Effector memory CD4-positive, alpha-beta T cell (primary cell): ENCODE data around the gene AFDN.

Source experiments
- DNase-seq, 3 donors: peaks; one replicate each; pipeline ENCODE4 v3.0.0-alpha.2; 2020
- H3K27ac ChIP-seq: 2 replicates; pipeline ENCODE4 v1.7.0; 2013; ENCODE audit warnings: mild to moderate bottlenecking, low read length, moderate library complexity; ENCODE audit not compliant: insufficient read depth, poor library complexity, severe bottlenecking
- H3K27me3 ChIP-seq: replicated peaks from 2 replicates; pipeline ENCODE4 v1.7.0; 2013; ENCODE audit warnings: mild to moderate bottlenecking, low read length; ENCODE audit not compliant: insufficient read depth, control insufficient read depth, poor library complexity, severe bottlenecking
- H3K36me3 ChIP-seq: 2 replicates; pipeline ENCODE4 v1.7.0; 2013; ENCODE audit warnings: mild to moderate bottlenecking, low read length, moderate library complexity; ENCODE audit not compliant: control insufficient read depth, insufficient read depth
- H3K4me1 ChIP-seq: 2 replicates; pipeline ENCODE4 v1.7.0; 2013; ENCODE audit warnings: low read length, mild to moderate bottlenecking; ENCODE audit not compliant: control insufficient read depth, insufficient read depth, poor library complexity, severe bottlenecking
- H3K4me3 ChIP-seq: 2 replicates; pipeline ENCODE4 v1.7.0; 2013; ENCODE audit warnings: low read length, low read depth, mild to moderate bottlenecking; ENCODE audit not compliant: insufficient read depth, poor library complexity, severe bottlenecking
- H3K9me3 ChIP-seq: 2 replicates; pipeline ENCODE4 v1.7.0; 2013; ENCODE audit warnings: mild to moderate bottlenecking, low read length, moderate library complexity; ENCODE audit not compliant: control insufficient read depth

Gene AFDN

DNA sequence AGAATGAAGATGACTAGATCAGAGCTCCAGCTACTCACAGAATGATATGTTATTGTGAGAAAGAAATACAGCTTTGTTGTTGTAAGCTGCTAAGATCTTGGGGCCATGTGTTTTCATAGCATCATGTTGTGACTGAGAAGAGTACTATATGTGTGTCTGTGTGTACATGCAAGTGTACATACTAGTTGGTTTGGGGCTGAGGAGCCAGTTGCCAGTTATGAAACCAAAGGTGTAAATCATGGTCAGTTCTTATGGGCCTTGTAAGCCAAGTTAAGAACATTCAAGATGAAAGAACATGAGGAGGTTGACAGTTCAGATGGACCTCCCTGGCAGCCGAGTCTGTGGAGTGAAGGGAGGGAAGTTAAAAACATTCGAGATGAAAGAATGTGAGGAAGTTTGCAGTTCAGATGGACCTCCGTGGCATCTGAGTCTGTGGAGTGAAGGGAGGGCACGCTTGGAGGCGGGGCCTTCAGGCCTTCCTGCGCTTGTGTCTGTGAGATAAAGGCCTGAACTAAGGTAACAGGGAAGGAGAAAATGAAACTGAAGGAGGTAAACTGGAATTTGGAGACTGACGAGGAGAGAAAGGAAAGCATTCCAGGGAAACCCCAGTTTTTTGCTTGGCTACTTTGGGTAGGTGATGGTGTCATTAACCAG is 13.9 kb downstream of the AFDN start:
- Histone ChIP-seq H3K4me1 (no peaks in the 10 kb centered on the region), H3K4me3 (no peak overlapping the region), H3K36me3 (no peaks in the 10 kb centered on the region), H3K9me3 (no peaks in the 10 kb centered on the region), H3K27ac (no peak overlapping the region), H3K27me3 (no peaks in the 10 kb centered on the region)
- DNase-seq: no peak

DNA sequence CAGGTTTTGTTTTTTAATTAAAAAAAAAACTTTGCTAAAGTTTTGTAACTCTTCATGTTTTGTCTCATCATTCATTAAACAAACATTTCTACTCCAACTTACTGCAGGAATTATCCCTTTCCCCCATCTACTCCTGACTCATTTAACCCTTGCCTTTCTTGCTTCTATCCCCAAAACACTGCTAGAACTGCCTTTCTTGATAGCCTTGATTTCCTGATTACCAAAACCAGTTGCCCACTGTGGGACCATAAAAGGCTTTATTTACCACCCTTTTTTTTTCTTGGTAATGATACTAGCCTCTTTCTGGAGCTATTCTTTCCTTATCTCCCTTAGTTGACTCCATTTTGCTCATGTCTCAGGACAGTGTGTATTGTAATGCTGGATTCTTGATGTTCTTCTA is 15.3 kb downstream of the AFDN start:
- no peak for DNase-seq
- Histone ChIP-seq H3K27ac (no peak overlapping the region), H3K36me3 (no peaks in the 10 kb centered on the region), H3K9me3 (no peaks in the 10 kb centered on the region), H3K4me1 (no peaks in the 10 kb centered on the region), H3K27me3 (no peaks in the 10 kb centered on the region), H3K4me3 (no peak overlapping the region)

DNA sequence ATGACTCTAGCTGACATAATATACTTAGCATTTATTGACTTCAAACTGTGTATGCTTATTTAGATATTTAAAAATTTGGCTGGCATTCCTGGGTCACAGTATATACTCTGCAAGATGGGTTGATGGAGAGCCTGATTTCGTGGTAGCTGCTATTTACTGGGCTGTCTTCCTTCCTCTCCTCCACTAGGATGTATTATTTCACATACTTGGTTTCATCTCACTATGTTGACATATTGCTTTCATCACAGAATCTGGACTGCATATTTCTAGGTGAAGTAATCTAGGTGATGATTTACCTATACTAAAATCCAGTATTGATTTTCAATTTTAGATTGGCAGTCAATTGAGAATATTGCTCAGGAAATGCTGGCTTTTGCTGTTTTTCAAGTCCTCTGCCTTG is 15.7 kb downstream of the AFDN start:
- Histone ChIP-seq H3K9me3 (no peaks in the 10 kb centered on the region), H3K4me1 (no peaks in the 10 kb centered on the region), H3K27ac (no peak overlapping the region), H3K27me3 (no peaks in the 10 kb centered on the region), H3K36me3 (no peaks in the 10 kb centered on the region), H3K4me3 (no peak overlapping the region)
- no peak for DNase-seq

DNA sequence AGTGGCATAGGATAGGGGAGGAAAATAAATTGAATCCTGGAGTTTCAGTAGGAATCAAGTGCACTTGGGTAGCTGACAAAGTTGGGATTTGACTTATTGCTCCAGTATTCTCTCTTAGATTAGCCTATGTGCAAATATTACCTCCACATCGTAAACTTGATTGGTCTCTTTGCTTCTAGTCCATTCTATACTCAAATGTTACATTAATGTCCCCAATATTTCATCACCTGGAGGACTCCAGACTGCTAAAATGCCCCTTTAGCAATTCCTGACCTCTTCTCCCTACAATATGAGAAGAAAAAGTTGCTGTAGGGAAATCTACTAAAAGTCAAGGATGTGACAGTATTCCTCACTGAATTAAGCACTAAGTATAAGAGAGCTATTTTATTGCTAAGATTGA is 16.3 kb downstream of the AFDN start:
- DNase-seq: no peak
- H3K4me1 ChIP-seq: no peaks in the 10 kb centered on the region
- H3K27ac ChIP-seq: no peak overlapping the region
- H3K27me3 ChIP-seq: no peaks in the 10 kb centered on the region
- no peaks in the 10 kb centered on the region for H3K36me3 ChIP-seq
- H3K4me3 ChIP-seq: no peak overlapping the region
- no peaks in the 10 kb centered on the region for H3K9me3 ChIP-seq

DNA sequence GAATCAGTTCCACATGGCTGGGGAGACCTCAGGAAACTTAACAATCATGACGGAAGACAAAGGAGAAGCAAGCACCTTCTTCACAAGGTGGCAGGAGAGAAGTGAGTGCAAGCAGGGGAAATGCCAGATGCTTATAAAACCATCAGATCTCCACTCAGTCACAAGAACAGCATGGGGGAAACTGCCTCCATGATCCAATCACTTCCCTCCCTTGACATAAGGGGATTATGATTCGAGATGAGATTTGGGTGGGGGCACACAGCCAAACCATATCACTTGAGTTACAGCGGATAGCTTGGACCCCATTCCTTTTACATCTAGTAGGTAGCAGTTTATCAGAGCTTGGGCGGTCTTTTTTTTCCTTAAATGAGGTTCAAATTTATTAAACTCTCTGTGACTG is 19.1 kb downstream of the AFDN start:
- Histone ChIP-seq H3K4me1 (no peaks in the 10 kb centered on the region), H3K4me3 (no peak overlapping the region), H3K27ac (no peak overlapping the region), H3K9me3 (no peaks in the 10 kb centered on the region), H3K36me3 (no peaks in the 10 kb centered on the region), H3K27me3 (no peaks in the 10 kb centered on the region)
- no peak for DNase-seq

DNA sequence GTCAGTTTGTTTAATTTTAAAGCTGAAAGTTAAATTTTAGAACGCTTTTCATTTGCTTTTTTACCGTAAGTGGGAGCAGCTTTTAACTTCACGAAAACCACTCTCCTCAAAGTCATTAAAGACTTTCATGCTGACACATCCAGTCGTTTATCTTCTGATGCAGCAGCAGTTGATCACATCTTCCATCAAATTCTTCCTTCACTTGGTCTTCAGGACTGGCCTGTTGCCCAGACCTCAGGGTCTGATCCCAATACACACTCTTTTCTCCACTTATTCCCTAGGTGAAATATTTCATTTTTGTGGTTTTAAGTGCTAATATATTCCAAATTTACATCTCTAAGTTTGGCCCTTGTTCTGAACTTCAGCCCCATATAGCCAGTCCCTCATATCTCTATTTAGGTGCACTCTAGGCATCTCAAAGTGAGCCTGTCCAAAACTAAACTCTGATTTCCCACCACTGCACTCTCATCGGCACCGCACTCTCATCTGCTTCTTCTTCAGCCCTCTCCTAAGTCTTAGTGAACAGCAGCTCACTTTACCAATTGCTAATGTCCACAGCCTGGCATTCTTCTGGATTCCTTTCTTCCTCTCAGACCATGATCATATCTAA is 20.4 kb downstream of the AFDN start:
- H3K27me3 ChIP-seq: no peaks in the 10 kb centered on the region
- no peak for DNase-seq
- H3K27ac ChIP-seq: no peak overlapping the region
- no peak overlapping the region for H3K4me3 ChIP-seq
- no peaks in the 10 kb centered on the region for H3K36me3 ChIP-seq
- H3K9me3 ChIP-seq: no peaks in the 10 kb centered on the region
- no peaks in the 10 kb centered on the region for H3K4me1 ChIP-seq

DNA sequence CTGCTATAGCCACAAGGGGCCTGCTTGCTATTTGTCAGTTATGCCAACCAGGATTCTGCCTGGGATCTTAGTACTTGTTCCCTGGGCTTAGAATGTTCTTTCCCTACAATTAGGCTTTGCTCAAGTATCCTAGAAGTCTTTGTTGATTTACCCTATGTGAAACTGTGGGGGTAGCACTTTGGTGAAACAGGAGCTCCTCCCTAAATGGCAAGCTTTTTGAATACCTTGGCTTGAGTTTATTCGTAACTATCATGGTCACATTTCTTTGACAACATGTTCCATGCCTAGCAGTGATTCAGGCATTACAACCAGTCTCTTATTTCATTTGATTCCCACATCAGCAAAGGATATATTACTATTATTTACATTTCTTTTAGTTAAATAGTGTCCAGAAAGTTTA is 21.2 kb downstream of the AFDN start:
- Histone ChIP-seq H3K27ac (no peak overlapping the region), H3K4me1 (no peaks in the 10 kb centered on the region), H3K27me3 (no peaks in the 10 kb centered on the region), H3K4me3 (no peak overlapping the region), H3K36me3 (no peaks in the 10 kb centered on the region), H3K9me3 (no peaks in the 10 kb centered on the region)
- no peak for DNase-seq

DNA sequence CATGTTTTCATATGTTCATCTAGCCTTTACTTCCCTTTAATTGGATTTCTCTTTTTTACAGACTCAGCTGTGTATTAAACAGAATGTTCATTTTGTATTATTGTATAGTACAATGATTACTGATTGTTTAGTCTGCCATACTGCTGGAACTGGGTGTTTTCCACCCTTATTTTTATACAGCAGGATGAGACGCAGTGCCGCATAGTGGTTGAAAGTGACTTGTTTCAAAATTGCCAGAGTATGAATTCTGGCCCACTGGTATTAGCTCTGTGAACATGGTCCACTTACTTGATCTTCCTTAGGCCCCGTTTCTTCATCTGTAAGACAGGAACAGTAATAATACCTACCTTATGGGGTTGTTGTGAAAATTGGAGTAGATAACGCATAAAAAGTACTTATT is 22.1 kb downstream of the AFDN start:
- Histone ChIP-seq H3K27me3 (no peaks in the 10 kb centered on the region), H3K4me1 (no peaks in the 10 kb centered on the region), H3K4me3 (no peak overlapping the region), H3K27ac (no peak overlapping the region), H3K9me3 (no peaks in the 10 kb centered on the region), H3K36me3 (no peaks in the 10 kb centered on the region)
- no peak for DNase-seq

DNA sequence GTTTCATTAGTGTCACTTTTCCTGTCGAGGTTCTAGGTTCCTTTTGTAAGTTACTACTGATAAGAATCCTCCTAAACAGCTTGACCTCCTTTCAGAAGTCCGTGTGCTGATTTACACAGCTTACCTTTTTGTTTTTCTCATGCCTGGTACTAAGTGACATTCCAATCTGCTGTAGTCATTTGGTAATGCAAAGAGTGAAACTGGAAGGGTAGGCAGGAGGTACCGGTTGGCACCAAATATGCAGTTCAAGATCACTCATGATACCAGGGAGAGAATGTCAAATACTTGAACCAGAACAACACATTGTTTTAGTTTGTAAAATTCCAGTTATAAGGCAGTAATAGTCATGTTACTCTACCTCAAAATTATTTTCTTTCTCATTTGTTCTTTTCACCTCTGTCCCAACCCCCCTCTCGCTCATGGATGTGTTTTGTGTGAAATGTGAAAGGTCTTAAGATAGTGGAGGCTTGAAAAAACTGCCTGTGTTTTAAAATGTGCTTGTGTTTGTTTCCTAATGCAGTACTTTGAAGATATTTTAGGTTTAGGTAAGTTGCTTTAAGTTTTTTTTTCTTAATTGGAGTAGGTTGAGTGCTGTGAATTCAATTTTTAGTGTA is 23.2 kb downstream of the AFDN start:
- Histone ChIP-seq H3K4me3 (no peak overlapping the region), H3K9me3 (no peaks in the 10 kb centered on the region), H3K27me3 (no peaks in the 10 kb centered on the region), H3K27ac (no peak overlapping the region), H3K4me1 (no peaks in the 10 kb centered on the region), H3K36me3 (no peaks in the 10 kb centered on the region)
- DNase-seq: no peak

DNA sequence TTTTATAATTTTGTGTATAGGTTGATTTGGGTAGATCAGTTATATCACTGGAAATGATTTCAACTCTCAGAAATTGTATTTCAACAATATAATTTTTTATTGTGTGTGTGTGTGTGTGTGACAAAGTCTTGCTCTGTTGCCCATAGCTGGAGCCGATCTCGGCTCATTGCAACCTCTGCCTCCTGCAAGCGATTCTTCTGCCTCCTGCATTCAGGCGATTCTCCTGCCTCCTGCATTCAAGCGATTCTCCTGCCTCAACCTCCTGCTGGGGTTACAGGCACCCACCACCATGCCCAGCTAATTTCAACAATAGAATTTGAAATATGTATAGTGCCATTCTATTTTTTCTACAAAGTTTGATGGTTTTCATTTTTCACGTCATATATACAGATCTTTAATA is 24.1 kb downstream of the AFDN start:
- H3K4me3 ChIP-seq: no peak overlapping the region
- no peaks in the 10 kb centered on the region for H3K4me1 ChIP-seq
- H3K27ac ChIP-seq: no peak overlapping the region
- H3K27me3 ChIP-seq: no peaks in the 10 kb centered on the region
- no peak for DNase-seq
- H3K36me3 ChIP-seq: no peaks in the 10 kb centered on the region
- no peaks in the 10 kb centered on the region for H3K9me3 ChIP-seq
